SK-N-SH (cell line): Measurements from ENCODE around the gene HPS5.

Experiments
- EP300 ChIP-seq, 2 experiments: IDR thresholded peaks; 2 replicates each; pipeline versions ENCODE4 v1.4.0 to v1.6.1; 2012; ENCODE audit warnings: borderline replicate concordance in 1 of 2, low read depth in 1 of 2, low read length in 1 of 2
- SIN3A ChIP-seq: IDR thresholded peaks from 2 replicates; pipeline ENCODE4 v1.6.1; 2012; ENCODE audit warnings: low read depth, mild to moderate bottlenecking, low read length, moderate library complexity, borderline replicate concordance
- TAF1 ChIP-seq: IDR thresholded peaks from 2 replicates; pipeline ENCODE4 v1.6.1; 2012; ENCODE audit warnings: low read depth, mild to moderate bottlenecking, low read length, moderate library complexity, borderline replicate concordance

DNA sequence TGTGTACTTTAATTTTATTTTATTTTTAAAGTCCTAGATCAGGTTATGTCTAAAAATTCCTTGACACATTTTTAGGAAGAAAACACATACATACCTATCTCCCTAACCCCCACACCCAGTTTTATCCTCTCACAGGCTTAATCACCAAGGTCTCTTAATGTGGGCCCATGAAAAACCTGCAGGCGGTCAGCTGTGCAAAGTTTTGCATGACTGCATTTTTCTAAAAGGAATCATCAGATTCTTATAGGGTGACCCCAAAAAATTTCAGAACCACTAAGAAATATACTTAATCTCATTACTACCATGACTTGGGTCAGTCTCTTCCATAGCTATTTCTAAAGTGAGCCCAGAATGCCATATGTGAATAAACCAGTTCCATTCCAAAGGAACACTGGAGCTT is 36.1 kb downstream of the HPS5 start:
- no peak for TF ChIP-seq SIN3A
- no peak for TF ChIP-seq TAF1
- TF ChIP-seq EP300 (IDR thresholded peaks at IDR 0.05; ENCODE audit: borderline replicate concordance in 1 of 2, low read depth in 1 of 2, low read length in 1 of 2): no peak
